ENCODE results near the gene ZNF100.

The ZNF100 gene

GRCh38 chr19:21707065-21707464 is 60.3 kb downstream of the ZNF100 start:
- TF ChIP-seq, protein P1, sequence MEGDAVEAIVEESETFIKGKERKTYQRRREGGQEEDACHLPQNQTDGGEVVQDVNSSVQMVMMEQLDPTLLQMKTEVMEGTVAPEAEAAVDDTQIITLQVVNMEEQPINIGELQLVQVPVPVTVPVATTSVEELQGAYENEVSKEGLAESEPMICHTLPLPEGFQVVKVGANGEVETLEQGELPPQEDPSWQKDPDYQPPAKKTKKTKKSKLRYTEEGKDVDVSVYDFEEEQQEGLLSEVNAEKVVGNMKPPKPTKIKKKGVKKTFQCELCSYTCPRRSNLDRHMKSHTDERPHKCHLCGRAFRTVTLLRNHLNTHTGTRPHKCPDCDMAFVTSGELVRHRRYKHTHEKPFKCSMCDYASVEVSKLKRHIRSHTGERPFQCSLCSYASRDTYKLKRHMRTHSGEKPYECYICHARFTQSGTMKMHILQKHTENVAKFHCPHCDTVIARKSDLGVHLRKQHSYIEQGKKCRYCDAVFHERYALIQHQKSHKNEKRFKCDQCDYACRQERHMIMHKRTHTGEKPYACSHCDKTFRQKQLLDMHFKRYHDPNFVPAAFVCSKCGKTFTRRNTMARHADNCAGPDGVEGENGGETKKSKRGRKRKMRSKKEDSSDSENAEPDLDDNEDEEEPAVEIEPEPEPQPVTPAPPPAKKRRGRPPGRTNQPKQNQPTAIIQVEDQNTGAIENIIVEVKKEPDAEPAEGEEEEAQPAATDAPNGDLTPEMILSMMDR (conservative IDR thresholded peaks at IDR 0.05; ENCODE audit: low read depth, low read length) = no peak
- H4K20me1 ChIP-seq (ENCODE audit: insufficient read depth) = no peaks in the 10 kb centered on the region
- H3K4me3 ChIP-seq (IDR thresholded peaks at IDR 0.05; ENCODE audit: insufficient read depth, low read depth, low read length) = no peak overlapping the region
- H3K4me1 ChIP-seq (ENCODE audit: low read depth, poor library complexity, severe bottlenecking) = no peaks in the 10 kb centered on the region
- no peak overlapping the region for H3K27ac ChIP-seq
- no peak overlapping the region for H3K9ac ChIP-seq
- no peaks in the 10 kb centered on the region for H3K36me3 ChIP-seq (ENCODE audit: insufficient read depth)
- H2AFZ ChIP-seq (ENCODE audit: low read depth) = no peak overlapping the region
- no peak overlapping the region for H3K4me2 ChIP-seq
- H3K79me2 ChIP-seq (ENCODE audit: insufficient read depth, low read depth) = no peaks in the 10 kb centered on the region
- no peaks in the 10 kb centered on the region for H3K27me3 ChIP-seq (ENCODE audit: insufficient read depth, low read depth)

- H3K4me2 ChIP-seq = no peak overlapping the region
- H3K9ac ChIP-seq = no peak overlapping the region
- no peaks in the 10 kb centered on the region for H4K20me1 ChIP-seq (ENCODE audit: insufficient read depth)
These were observed 62.0 kb downstream of the ZNF100 start for GRCh38 chr19:21705393-21705792.

GRCh38 chr19:21704320-21704719 is 63.1 kb downstream of the ZNF100 start:
- H3K9ac ChIP-seq = no peak overlapping the region
- H3K4me1 ChIP-seq (ENCODE audit: low read depth, poor library complexity, severe bottlenecking) = no peaks in the 10 kb centered on the region

More at GRCh38 chr19:21705393-21705792, 62.0 kb downstream of the ZNF100 start:
- Histone ChIP-seq H3K27me3 (ENCODE audit: insufficient read depth, low read depth) (no peaks in the 10 kb centered on the region), H3K4me1 (ENCODE audit: low read depth, poor library complexity, severe bottlenecking) (no peaks in the 10 kb centered on the region), H3K36me3 (ENCODE audit: insufficient read depth) (no peaks in the 10 kb centered on the region), H3K27ac (no peak overlapping the region), H3K79me2 (ENCODE audit: insufficient read depth, low read depth) (no peaks in the 10 kb centered on the region), H2AFZ (ENCODE audit: low read depth) (no peak overlapping the region), H3K4me3 (IDR thresholded peaks at IDR 0.05; ENCODE audit: insufficient read depth, low read depth, low read length) (no peak overlapping the region)
- TF ChIP-seq, protein P1 (conservative IDR thresholded peaks at IDR 0.05; ENCODE audit: low read depth, low read length) = no peak

DNA sequence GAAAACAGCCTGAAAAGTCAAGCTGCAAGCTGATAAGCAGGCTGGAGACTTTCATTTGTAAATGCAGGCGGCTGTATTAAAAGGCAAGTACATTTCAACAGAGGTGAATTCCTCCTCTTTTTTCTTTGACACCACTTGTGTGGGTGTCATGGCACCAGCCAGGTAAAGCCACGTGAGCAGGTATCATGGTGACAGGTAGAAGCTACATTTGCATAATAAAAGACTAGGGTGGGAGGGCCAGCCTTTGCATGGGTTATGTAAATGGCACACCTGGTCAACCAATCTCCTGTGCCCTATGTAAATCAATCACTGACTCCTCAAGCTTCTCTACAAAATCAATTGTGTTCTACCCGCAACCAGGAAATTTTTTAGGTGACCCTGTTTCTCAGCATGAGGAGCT is 68.2 kb downstream of the ZNF100 start:
- H3K9ac ChIP-seq = no peak overlapping the region
- no peak overlapping the region for H3K4me2 ChIP-seq
- H4K20me1 ChIP-seq (ENCODE audit: insufficient read depth) = no peaks in the 10 kb centered on the region
- H2AFZ ChIP-seq (ENCODE audit: low read depth) = no peak overlapping the region
- TF ChIP-seq, protein P1 (conservative IDR thresholded peaks at IDR 0.05; ENCODE audit: low read depth, low read length) = no peak
- H3K79me2 ChIP-seq (ENCODE audit: insufficient read depth, low read depth) = no peaks in the 10 kb centered on the region
- no peaks in the 10 kb centered on the region for H3K36me3 ChIP-seq (ENCODE audit: insufficient read depth)
- no peak overlapping the region for H3K27ac ChIP-seq
- H3K4me3 ChIP-seq (IDR thresholded peaks at IDR 0.05; ENCODE audit: insufficient read depth, low read depth, low read length) = no peak overlapping the region
- no peaks in the 10 kb centered on the region for H3K4me1 ChIP-seq (ENCODE audit: low read depth, poor library complexity, severe bottlenecking)
- no peaks in the 10 kb centered on the region for H3K27me3 ChIP-seq (ENCODE audit: insufficient read depth, low read depth)

More at GRCh38 chr19:21704320-21704719, 63.1 kb downstream of the ZNF100 start:
- H3K27ac ChIP-seq = no peak overlapping the region
- TF ChIP-seq, protein P1 (conservative IDR thresholded peaks at IDR 0.05; ENCODE audit: low read depth, low read length) = no peak
- no peak overlapping the region for H2AFZ ChIP-seq (ENCODE audit: low read depth)
- H3K36me3 ChIP-seq (ENCODE audit: insufficient read depth) = no peaks in the 10 kb centered on the region
- H3K27me3 ChIP-seq (ENCODE audit: insufficient read depth, low read depth) = no peaks in the 10 kb centered on the region
- no peak overlapping the region for H3K4me2 ChIP-seq
- no peaks in the 10 kb centered on the region for H3K79me2 ChIP-seq (ENCODE audit: insufficient read depth, low read depth)
- no peak overlapping the region for H3K4me3 ChIP-seq (IDR thresholded peaks at IDR 0.05; ENCODE audit: insufficient read depth, low read depth, low read length)
- H4K20me1 ChIP-seq (ENCODE audit: insufficient read depth) = no peaks in the 10 kb centered on the region

All from KMS-11 (cell line).